K562 (cell line): ENCODE data around the gene SH2D4B. TPM values are rescaled to one million over a fixed set of nuclear protein-coding genes. Genes with fewer than 3 reads are reported as not detected.

Source experiments
- AFF1 ChIP-seq, 2 experiments: fragments of 450-650 bp; IDR thresholded peaks; 2 replicates each; pipeline ENCODE4 v1.6.1; 2018; ENCODE audit warnings: mild to moderate bottlenecking in 2 of 2, low read depth in 1 of 2; ENCODE audit not compliant: partially characterized antibody in 2 of 2
- FOXJ2 ChIP-seq: fragments of 200-800 bp; sonication (Bioruptor generic); IDR thresholded peaks from 2 replicates; pipeline ENCODE4 v1.6.1; 2016; ENCODE audit warnings: missing genetic modification characterization, missing compliant biosample characterization
- KAT7 ChIP-seq: sonication (generic); formaldehyde crosslinking; IDR thresholded peaks from 2 replicates; pipeline ENCODE4 v1.8.0; 2022; ENCODE audit warnings: missing genetic modification reagents, mild to moderate bottlenecking, borderline replicate concordance
- RBM34 ChIP-seq: fragments of 200-400 bp; formaldehyde crosslinking; IDR thresholded peaks from 2 replicates; pipeline ENCODE4 v1.6.1; 2018; ENCODE audit warnings: low read length, borderline replicate concordance; ENCODE audit not compliant: insufficient read depth
- polyA plus RNA-seq, 8 experiments: library from polyadenylated mRNA; depleted of rRNA in 4 of 8; stranded (reverse) in 5 of 8; unstranded in 3 of 8; fragments of >200 nt; fragmentation: Nextera tagmentation in 2 of 8; fragmentation: Illumina TruSeq in 1 of 8; extraction: Ambion mirVana in 2 of 8; extraction: Trizol in 1 of 8; gene quantifications; 2 replicates each; pipeline versions ENCODE4 v1.2.1 to v1.2.3, GENCODE V29; 2011 to 2014; ENCODE audit warnings: inconsistent platforms in 1 of 8, missing spikeins in 1 of 8
- total RNA-seq, 7 experiments: library from RNA; depleted of rRNA in 6 of 7; stranded (reverse); fragments of >200 nt in 6 of 7; fragmentation: Illumina TruSeq in 2 of 7; extraction: Trizol in 2 of 7; gene quantifications; 2 replicates each; pipeline versions ENCODE4 v1.2.1 to v1.2.3, GENCODE V29; 2011 to 2021; ENCODE audit warnings: low replicate concordance in 1 of 7

SH2D4B gene
- total and polyA plus RNA-seq, 9 of the 15 experiments (the other 6 are each of a cell fraction or from before 2014, with no cell fraction given): 0.03 to 0.14 (median 0.04) TPM; not detected in 4

GRCh38 chr10:80661526-80661925 is 123.8 kb downstream of the SH2D4B start (continued):
- TF ChIP-seq AFF1 (IDR thresholded peaks at IDR 0.05; ENCODE audit: low read depth in 1 of 2, partially characterized antibody in 2 of 2) (no peak), FOXJ2 (tag) (no peak), RBM34 (no peak), KAT7 (CRISPR knock-in tag) (no peak)
